Upper lobe of right lung (tissue), 1 donor: Measurements from ENCODE around the gene RALGAPB. TPM values are rescaled to one million over a fixed set of nuclear protein-coding genes. Genes with fewer than 3 reads are reported as not detected.

Experiments
- ATAC-seq: fragments of 200-7000 bp; cut with Tn5 transposase; one replicate; pipeline ENCODE4 v1.9.1; 2020; ENCODE audit warnings: mild to moderate bottlenecking, moderate library complexity
- DNase-seq: peaks from one replicate; pipeline ENCODE4 v3.0.0-alpha.2; 2020
- H3K27ac ChIP-seq: fragments of 200-600 bp; one replicate; pipeline ENCODE4 v1.8.0; 2022
- H3K27me3 ChIP-seq: fragments of 200-600 bp; one replicate; pipeline ENCODE4 v1.8.0; 2022; ENCODE audit warnings: mild to moderate bottlenecking
- H3K36me3 ChIP-seq: fragments of 200-600 bp; one replicate; pipeline ENCODE4 v1.8.0; 2022
- H3K4me1 ChIP-seq: fragments of 200-600 bp; one replicate; pipeline ENCODE4 v1.8.0; 2022
- H3K4me3 ChIP-seq: fragments of 200-600 bp; one replicate; pipeline ENCODE4 v1.8.0; 2022; ENCODE audit warnings: mild to moderate bottlenecking
- H3K9me3 ChIP-seq: fragments of 200-600 bp; one replicate; pipeline ENCODE4 v1.8.0; 2022
- CTCF ChIP-seq: fragments of 200-600 bp; IDR thresholded peaks from one replicate; pipeline ENCODE4 v1.8.0; 2022; ENCODE audit warnings: antibody characterized with exemption
- intact Hi-C: fragments of 100-400 bp; cut with DNase I; formaldehyde crosslinking; loops from one replicate; pipeline ENCODE4 v1.11.0; 2022
- total RNA-seq: library from RNA; stranded (reverse); fragmentation: NEBNext Ultra II Directional; extraction: Animal tissue kit (Norgen Biotek cat#: 25700); gene quantifications from one replicate; pipeline ENCODE4 v1.2.1, GENCODE V29; 2021
- donor health status: DM: no; HTN: yes; CAD: no; lungs with severe emphysema.

Gene RALGAPB
- total RNA-seq, 1 donor from 2014 or later: 35.4 TPM

- no peak overlapping the region for H3K4me3 ChIP-seq
- intact Hi-C loops: no loop called here
- no peaks in the 10 kb centered on the region for H3K9me3 ChIP-seq
- no peak for TF ChIP-seq CTCF
- H3K27me3 ChIP-seq: peaks cover 9% of the 10 kb centered on the region
- H3K4me1 ChIP-seq: no peaks in the 10 kb centered on the region
- no peaks in the 10 kb centered on the region for H3K36me3 ChIP-seq
- DNase-seq: no peak
- no peak overlapping the region for H3K27ac ChIP-seq
- peak; percentile 40 for ATAC-seq
Measured at GRCh38 chr20:38608188-38608587, 135.5 kb downstream of the RALGAPB start.

GRCh38 chr20:38609815-38610214, 137.2 kb downstream of the RALGAPB start:
- TF ChIP-seq CTCF: no peak

GRCh38 chr20:38610521-38610920, 137.9 kb downstream of the RALGAPB start:
- no peak for ATAC-seq
- no peak overlapping the region for H3K4me3 ChIP-seq
- no peaks in the 10 kb centered on the region for H3K36me3 ChIP-seq
- no peaks in the 10 kb centered on the region for H3K9me3 ChIP-seq
- H3K27me3 ChIP-seq: peaks cover 4% of the 10 kb centered on the region
- H3K27ac ChIP-seq: no peak overlapping the region
- intact Hi-C loops: no loop called here
- DNase-seq: no peak
- TF ChIP-seq CTCF: no peak
- H3K4me1 ChIP-seq: no peaks in the 10 kb centered on the region

More at GRCh38 chr20:38609815-38610214, 137.2 kb downstream of the RALGAPB start:
- Histone ChIP-seq H3K4me3 (no peak overlapping the region), H3K4me1 (no peaks in the 10 kb centered on the region), H3K36me3 (no peaks in the 10 kb centered on the region), H3K27ac (no peak overlapping the region), H3K9me3 (no peaks in the 10 kb centered on the region), H3K27me3 (peaks cover 4% of the 10 kb centered on the region)
- ATAC-seq (no peak), DNase-seq (no peak)
- intact Hi-C loops: no loop called here

GRCh38 chr20:38612751-38613515, 140.3 kb downstream of the RALGAPB start:
- intact Hi-C loops: no loop called here
- no peak overlapping the region for H3K27ac ChIP-seq
- TF ChIP-seq CTCF: no peak
- no peak for DNase-seq
- H3K27me3 ChIP-seq: peaks cover 4% of the 10 kb centered on the region
- no peak overlapping the region for H3K4me3 ChIP-seq
- H3K36me3 ChIP-seq: no peaks in the 10 kb centered on the region
- ATAC-seq: no peak
- H3K9me3 ChIP-seq: no peaks in the 10 kb centered on the region
- H3K4me1 ChIP-seq: no peaks in the 10 kb centered on the region

- intact Hi-C loops: no loop called here
- TF ChIP-seq CTCF: no peak
- no peak overlapping the region for H3K27ac ChIP-seq
- no peak for DNase-seq
- no peaks in the 10 kb centered on the region for H3K36me3 ChIP-seq
- no peaks in the 10 kb centered on the region for H3K4me1 ChIP-seq
- ATAC-seq: no peak
- H3K9me3 ChIP-seq: no peaks in the 10 kb centered on the region
- H3K4me3 ChIP-seq: no peak overlapping the region
- peaks cover 4% of the 10 kb centered on the region for H3K27me3 ChIP-seq
Measured at GRCh38 chr20:38615283-38615682, 142.6 kb downstream of the RALGAPB start.
